KG1 (cell line): Measurements from ENCODE around the gene CETP.

ENCODE experiments used
- DNase-seq: peaks from one replicate; lab custom pipeline; 2025; lab: John Stamatoyannopoulos, UW

Gene CETP

GRCh38 chr16:56961851-56962281 is at the start of gene CETP:
CETP (plus strand) TSS chr16:56961950; CDS start chr16:56961980, 30 bp downstream.
- no peak for DNase-seq

GRCh38 chr16:56912746-56913708 is 48.7 kb upstream of the CETP start:
- DNase-seq, result no peak

- DNase-seq, result no peak
These were observed 46.9 kb upstream of the CETP start for GRCh38 chr16:56914896-56915295.

- no peak for DNase-seq
These were observed 46.2 kb upstream of the CETP start for GRCh38 chr16:56915336-56916119.

GRCh38 chr16:56916571-56917403 is 45.0 kb upstream of the CETP start:
- DNase-seq, result no peak

GRCh38 chr16:56918467-56919012 is 43.2 kb upstream of the CETP start:
- DNase-seq, result no peak

- no peak for DNase-seq
These were observed 42.5 kb upstream of the CETP start for GRCh38 chr16:56919099-56919800.

GRCh38 chr16:56921571-56921970 is 40.2 kb upstream of the CETP start:
- no peak for DNase-seq

GRCh38 chr16:56923481-56924091 is 38.2 kb upstream of the CETP start:
- no peak for DNase-seq

- no peak for DNase-seq
These were observed 34.3 kb upstream of the CETP start for GRCh38 chr16:56927471-56927870.

- DNase-seq, result no peak
These were observed 32.1 kb upstream of the CETP start for GRCh38 chr16:56929639-56930038.

- DNase-seq, result no peak
These were observed 31.1 kb upstream of the CETP start for GRCh38 chr16:56930486-56931270.

GRCh38 chr16:56931271-56931891 is 30.4 kb upstream of the CETP start:
- no peak for DNase-seq

- DNase-seq, result peak; percentile 95
These were observed 29.6 kb upstream of the CETP start, which contains the start of gene HERPUD1 for GRCh38 chr16:56931892-56932720. HERPUD1 (plus strand) TSS chr16:56932142; CDS start chr16:56932245, 103 bp downstream.

GRCh38 chr16:56932721-56933619 is 28.8 kb upstream of the CETP start:
- DNase-seq, result no peak

- no peak for DNase-seq
These were observed 27.7 kb upstream of the CETP start for GRCh38 chr16:56933828-56934598.
